Neuronal stem cell (in vitro differentiated cells): ENCODE data around the gene HMG20B.
A peak's percentile ranks its signal among the peaks of the same experiment; 100 is the strongest.

Experiments used
- DNase-seq: peaks from one replicate; pipeline ENCODE4 v3.0.0-alpha.2; 2013; ENCODE audit warnings: low spot score
- H2AFZ ChIP-seq: one replicate; pipeline ENCODE4 v1.6.1; 2013; ENCODE audit warnings: mild to moderate bottlenecking, low read length, inconsistent platforms
- H2AK5ac ChIP-seq: 2 replicates; pipeline ENCODE4 v1.6.1; 2013; ENCODE audit warnings: low read depth, mild to moderate bottlenecking, inconsistent platforms, low read length, moderate library complexity, mixed read lengths
- H2BK120ac ChIP-seq: 2 replicates; pipeline ENCODE4 v1.6.1; 2013; ENCODE audit warnings: low read depth, mild to moderate bottlenecking, inconsistent platforms, low read length, moderate library complexity, mixed read lengths
- H2BK12ac ChIP-seq: one replicate; pipeline ENCODE4 v1.6.1; 2013; ENCODE audit warnings: low read length, inconsistent platforms
- H2BK15ac ChIP-seq: 2 replicates; pipeline ENCODE4 v1.6.1; 2013; ENCODE audit warnings: mild to moderate bottlenecking, low read length, inconsistent platforms, mixed read lengths
- H2BK5ac ChIP-seq: one replicate; pipeline ENCODE4 v1.6.1; 2013; ENCODE audit warnings: inconsistent platforms, mild to moderate bottlenecking, low read length, moderate library complexity
- H3K14ac ChIP-seq: one replicate; pipeline ENCODE4 v1.6.1; 2013; ENCODE audit warnings: low read length, inconsistent platforms
- H3K18ac ChIP-seq: 2 replicates; pipeline ENCODE4 v1.6.1; 2013; ENCODE audit warnings: low read length, inconsistent platforms
- H3K23ac ChIP-seq: 2 replicates; pipeline ENCODE4 v1.6.1; 2013; ENCODE audit warnings: low read depth, mild to moderate bottlenecking, mixed read lengths, low read length, inconsistent platforms; ENCODE audit not compliant: poor library complexity
- H3K27ac ChIP-seq: replicated peaks from 3 replicates; pipeline ENCODE4 v1.5.1; 2013; ENCODE audit warnings: low read length, inconsistent platforms
- H3K27me3 ChIP-seq, 3 experiments: 2 replicates each; pipeline ENCODE4 v1.6.1; 2013; ENCODE audit warnings: low read length in 3 of 3, mild to moderate bottlenecking in 2 of 3, inconsistent platforms in 1 of 3, low read depth in 1 of 3, mixed read lengths in 1 of 3, moderate library complexity in 1 of 3; ENCODE audit not compliant: control insufficient read depth in 3 of 3, insufficient read depth in 3 of 3
- H3K36me3 ChIP-seq, 2 donors: replicated peaks in 1 of 2; 2 replicates each; pipeline ENCODE4 v1.6.1; 2013; ENCODE audit warnings: low read length in 2 of 2; ENCODE audit not compliant: control insufficient read depth in 2 of 2, insufficient read depth in 2 of 2
- H3K4ac ChIP-seq: 2 replicates; pipeline ENCODE4 v1.6.1; 2013; ENCODE audit warnings: inconsistent platforms, mild to moderate bottlenecking, low read length, moderate library complexity
- H3K4me1 ChIP-seq, 2 donors: 1 replicate in 1 of 2; 2 replicates in 1 of 2; pipeline ENCODE4 v1.6.1; 2013; ENCODE audit warnings: low read length in 2 of 2, low read depth in 1 of 2; ENCODE audit not compliant: control insufficient read depth in 2 of 2, insufficient read depth in 1 of 2
- H3K4me2 ChIP-seq: one replicate; pipeline ENCODE4 v1.6.1; 2013; ENCODE audit warnings: mild to moderate bottlenecking, low read length, inconsistent platforms; ENCODE audit not compliant: insufficient read depth, poor library complexity, severe bottlenecking
- H3K4me3 ChIP-seq, 2 donors: 2 replicates each; pipeline ENCODE4 v1.5.1; 2013; ENCODE audit warnings: low read length in 2 of 2, mild to moderate bottlenecking in 2 of 2, inconsistent platforms in 1 of 2, moderate library complexity in 1 of 2
- H3K79me1 ChIP-seq: one replicate; pipeline ENCODE4 v1.6.1; 2013; ENCODE audit warnings: low read depth, mild to moderate bottlenecking, inconsistent platforms, low read length, moderate library complexity
- H3K9ac ChIP-seq: one replicate; pipeline ENCODE4 v1.6.1; 2013; ENCODE audit warnings: mild to moderate bottlenecking, low read depth, low read length, inconsistent platforms; ENCODE audit not compliant: poor library complexity
- H3K9me3 ChIP-seq, 2 donors: replicated peaks in 1 of 2; 2 replicates each; pipeline versions ENCODE3 to v1.6.1; 2013; ENCODE audit warnings: low read length in 2 of 2, mild to moderate bottlenecking in 2 of 2, inconsistent platforms in 1 of 2, low read depth in 1 of 2, mixed read lengths in 1 of 2, moderate library complexity in 1 of 2; ENCODE audit not compliant: control insufficient read depth in 2 of 2, insufficient read depth in 1 of 2
- H4K8ac ChIP-seq: one replicate; pipeline ENCODE4 v1.6.1; 2013; ENCODE audit warnings: low read depth, mild to moderate bottlenecking, inconsistent platforms, low read length, moderate library complexity
- H4K91ac ChIP-seq: one replicate; pipeline ENCODE4 v1.6.1; 2013; ENCODE audit warnings: low read length, low read depth, mild to moderate bottlenecking, inconsistent platforms; ENCODE audit not compliant: poor library complexity
- WGBS, 2 donors: extraction: QIAGEN DNeasy Blood & Tissue Kit; methylation state at CpG; one replicate each; pipeline ENCODE4 v1.1.7; 2013; ENCODE audit warnings: missing lambda C conversion rate in 2 of 2, mixed read lengths in 1 of 2; ENCODE audit not compliant: insufficient read length in 2 of 2, insufficient replicate concordance in 1 of 2; ENCODE audit errors: extremely low coverage in 2 of 2; 5-methylcytosine and 5-hydroxymethylcytosine counted together

The HMG20B gene

GRCh38 chr19:3612901-3613741 lies 40.4 kb downstream of the HMG20B start:
- Histone ChIP-seq H2BK12ac (peak overlapping the region; percentile 31), H3K9me3 (no peaks in the 10 kb centered on the region), H4K91ac (no peak overlapping the region), H3K4me3 (no peak overlapping the region), H3K36me3 (peaks cover 13 to 42% of the 10 kb centered on the region in 2 donors), H3K79me1 (peaks cover 3% of the 10 kb centered on the region), H4K8ac (peak overlapping the region; percentile 82), H2BK120ac (no peak overlapping the region), H3K9ac (peak overlapping the region; percentile 30), H3K4me1 (peaks cover 0 to 4% of the 10 kb centered on the region in 2 donors), H2BK15ac (no peak overlapping the region), H2AFZ (no peak overlapping the region), H3K4ac (no peak overlapping the region), H2BK5ac (no peak overlapping the region), H3K18ac (no peak overlapping the region), H3K4me2 (no peak overlapping the region), H3K27me3 (no peaks in the 10 kb centered on the region), H3K14ac (no peak overlapping the region), H3K27ac (no peak overlapping the region), H2AK5ac (no peak overlapping the region), H3K23ac (peak overlapping the region; percentile 43)
- no CpG with 5 or more reads among the region's 79 CpGs for WGBS, 2 donors
- no peak for DNase-seq

GRCh38 chr19:3613818-3614661 lies 41.3 kb downstream of the HMG20B start:
- no peak overlapping the region for H4K8ac ChIP-seq
- H2BK5ac ChIP-seq = no peak overlapping the region
- H3K27me3 ChIP-seq = no peaks in the 10 kb centered on the region
- H2BK12ac ChIP-seq = peak overlapping the region; percentile 31
- no peaks in the 10 kb centered on the region for H3K4me1 ChIP-seq
- H3K4me3 ChIP-seq = no peak overlapping the region
- DNase-seq = no peak
- H3K9ac ChIP-seq = peak overlapping the region; percentile 30
- no peak overlapping the region for H3K18ac ChIP-seq
- H3K9me3 ChIP-seq = no peaks in the 10 kb centered on the region
- no peak overlapping the region for H4K91ac ChIP-seq
- peaks cover 3% of the 10 kb centered on the region for H3K79me1 ChIP-seq
- H3K4me2 ChIP-seq = no peak overlapping the region
- peak overlapping the region; percentile 56 for H3K14ac ChIP-seq
- H2AFZ ChIP-seq = no peak overlapping the region
- H3K4ac ChIP-seq = no peak overlapping the region
- H3K23ac ChIP-seq = peak overlapping the region; percentile 65
- H2BK15ac ChIP-seq = no peak overlapping the region
- H3K27ac ChIP-seq = no peak overlapping the region
- H3K36me3 ChIP-seq = peaks cover 13 to 50% of the 10 kb centered on the region in 2 donors
- no peak overlapping the region for H2AK5ac ChIP-seq
- H2BK120ac ChIP-seq = no peak overlapping the region
- WGBS, 2 donors = no CpG with 5 or more reads among the region's 39 CpGs

- no peak overlapping the region for H3K4me2 ChIP-seq
- no CpG with 5 or more reads among the region's 18 CpGs for WGBS, 2 donors
Observed at GRCh38 chr19:3614858-3615505, 42.2 kb downstream of the HMG20B start.

More at GRCh38 chr19:3614858-3615505, 42.2 kb downstream of the HMG20B start:
- H3K9ac ChIP-seq = peak overlapping the region; percentile 44
- no peak overlapping the region for H4K8ac ChIP-seq
- H2AK5ac ChIP-seq = no peak overlapping the region
- no peak for DNase-seq
- no peak overlapping the region for H2BK15ac ChIP-seq
- H3K4me1 ChIP-seq = no peaks in the 10 kb centered on the region
- H3K23ac ChIP-seq = peak overlapping the region; percentile 52
- no peaks in the 10 kb centered on the region for H3K9me3 ChIP-seq
- H3K14ac ChIP-seq = peak overlapping the region; percentile 56
- H2BK12ac ChIP-seq = no peak overlapping the region
- H3K4me3 ChIP-seq = no peak overlapping the region
- no peaks in the 10 kb centered on the region for H3K27me3 ChIP-seq
- H4K91ac ChIP-seq = no peak overlapping the region
- H3K18ac ChIP-seq = no peak overlapping the region
- peaks cover 13 to 57% of the 10 kb centered on the region in 2 donors for H3K36me3 ChIP-seq
- peak overlapping the region; percentile 66 for H2BK5ac ChIP-seq
- peaks cover 7% of the 10 kb centered on the region for H3K79me1 ChIP-seq
- H3K4ac ChIP-seq = no peak overlapping the region
- H2AFZ ChIP-seq = no peak overlapping the region
- H3K27ac ChIP-seq = no peak overlapping the region
- H2BK120ac ChIP-seq = no peak overlapping the region
